Left lung (tissue), 8 donors: ENCODE measurements around the gene CSF2. TPM values are rescaled to one million over a fixed set of nuclear protein-coding genes. Genes with fewer than 3 reads are reported as not detected.

Experiments
- polyA plus RNA-seq, 6 donors: library from polyadenylated mRNA; unstranded; fragments of 120-200 nt; gene quantifications; one replicate each; pipeline ENCODE4 v1.2.1, GENCODE V29; 2013; ENCODE audit not compliant: insufficient read length in 6 of 6
- total RNA-seq, 2 donors: library from RNA; stranded (reverse); fragmentation: NEBNext Ultra II Directional; extraction: Animal tissue kit (Norgen Biotek cat#: 25700); gene quantifications; one replicate each; pipeline ENCODE4 v1.2.1, GENCODE V29; 2021
- donor health status: DM: no; HTN: yes; CAD: no.
- donor health status: DM: no; HTN: no; CAD: no.

CSF2 gene
- total and polyA plus RNA-seq, 8 donors: 0.18 to 5.1 (median 0.44) TPM; not detected in 3

Other genes with a start within 250 kb of the CSF2 start
- 1 to 10 TPM in 1 of 2 donors, under 1 TPM in 1; 0.85 to 1.5 TPM for gene MEIKIN, start 128.1 kb upstream of the CSF2 start, total RNA-seq
- under 1 TPM in 1 of 6 donors, not detected in 5; 0.17 TPM for gene MEIKIN, start 128.1 kb upstream of the CSF2 start, polyA plus RNA-seq
- gene ACSL6, start 62.1 kb upstream of the CSF2 start, total RNA-seq: 1 to 10 TPM in 1 of 2 donors, under 1 TPM in 1; 0.68 to 1.1 TPM
- gene ACSL6, start 62.1 kb upstream of the CSF2 start, polyA plus RNA-seq: 1 to 10 TPM in 2 of 6 donors, under 1 TPM in 4; 0.45 to 1.3 (median 0.96) TPM
- not detected for gene IL3, start 13.1 kb upstream of the CSF2 start, total RNA-seq
- not detected for gene IL3, start 13.1 kb upstream of the CSF2 start, polyA plus RNA-seq
- 10 to 100 TPM; 58.5 to 81.9 TPM for gene P4HA2, start 154.1 kb downstream of the CSF2 start, total RNA-seq
- gene P4HA2, start 154.1 kb downstream of the CSF2 start, polyA plus RNA-seq: 10 to 100 TPM; 22.5 to 45.3 (median 31.6) TPM
- 10 to 100 TPM in 1 of 2 donors, 1 to 10 TPM in 1; 7.7 to 13.5 TPM for gene PDLIM4, start 183.9 kb downstream of the CSF2 start, total RNA-seq
- gene PDLIM4, start 183.9 kb downstream of the CSF2 start, polyA plus RNA-seq: 10 to 100 TPM in 3 of 6 donors, 1 to 10 TPM in 3; 8.5 to 13.1 (median 10.2) TPM
- gene SLC22A4, start 220.6 kb downstream of the CSF2 start, total RNA-seq: 10 to 100 TPM in 1 of 2 donors, 1 to 10 TPM in 1; 1.0 to 10.3 TPM
- gene SLC22A4, start 220.6 kb downstream of the CSF2 start, polyA plus RNA-seq: 1 to 10 TPM; 2.4 to 4.9 (median 3.4) TPM